GM19438 (cell line): ENCODE measurements around the gene KIN.
"Not testable (repeated sequence)": the region's sequence is repeated elsewhere in the genome, so short reads cannot be mapped to it uniquely, and the experiment has no call there.

Experiments
- ATAC-seq: cut with Tn5 transposase; IDR thresholded peaks from one replicate; pipeline ENCODE4 v1.9.1; 2021; ENCODE audit warnings: low read depth; ENCODE audit not compliant: unreplicated experiment

KIN gene

DNA sequence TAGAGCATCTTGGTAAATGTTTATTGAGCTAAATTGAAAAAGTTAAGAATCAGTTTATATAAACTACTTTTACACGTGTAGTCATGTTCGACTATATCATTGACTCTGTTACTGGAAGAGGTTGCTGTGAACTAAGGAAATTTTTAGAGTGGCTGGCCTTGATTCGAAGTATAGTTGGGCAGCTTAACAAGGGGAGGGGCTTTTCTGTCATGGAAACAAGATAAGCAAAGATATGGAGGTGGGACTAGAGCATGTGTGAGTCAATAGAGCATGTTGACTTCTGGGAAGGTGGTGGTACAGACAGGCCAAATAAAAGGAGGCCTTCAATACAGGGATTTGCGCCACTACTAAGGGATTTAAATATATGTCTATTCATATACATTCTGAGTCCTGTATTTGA lies 7.8 kb upstream of the KIN start:
- ATAC-seq, result no peak

DNA sequence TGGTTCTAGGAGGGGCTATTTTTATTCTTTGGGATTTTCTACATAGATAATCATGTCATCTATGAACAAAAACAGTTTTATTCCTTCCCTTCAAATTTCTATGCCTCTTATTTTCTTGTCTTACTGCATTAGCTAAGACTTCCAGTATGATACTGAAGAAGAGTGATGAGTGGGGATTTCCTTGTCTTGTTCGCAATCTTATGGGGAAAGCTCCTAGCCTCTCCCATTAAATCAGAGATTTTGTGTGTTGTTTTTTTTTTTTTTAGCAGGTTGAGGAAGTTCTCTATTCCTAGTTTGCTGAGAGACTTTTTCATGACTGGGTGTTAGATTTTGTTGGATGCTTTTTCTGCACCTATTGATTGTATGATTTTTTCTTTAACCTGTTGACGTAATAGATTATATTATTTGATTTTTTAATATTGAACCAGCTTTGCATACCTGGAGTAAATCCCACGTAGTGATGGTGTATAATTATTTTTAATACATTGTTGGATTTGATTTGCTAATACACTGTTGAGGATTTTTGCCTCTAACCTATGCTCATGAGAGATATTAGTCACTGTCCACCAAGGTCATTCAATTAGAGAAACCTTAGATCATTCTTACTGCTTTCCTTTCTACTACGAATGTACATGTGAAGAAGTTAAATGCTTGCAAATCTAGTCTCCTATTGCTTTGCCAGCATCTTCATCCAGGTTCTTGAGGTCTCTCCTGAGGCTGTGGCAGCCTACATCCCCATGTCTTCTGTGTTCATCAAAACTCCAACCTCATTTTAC lies 6.6 kb upstream of the KIN start:
- no peak for ATAC-seq

DNA sequence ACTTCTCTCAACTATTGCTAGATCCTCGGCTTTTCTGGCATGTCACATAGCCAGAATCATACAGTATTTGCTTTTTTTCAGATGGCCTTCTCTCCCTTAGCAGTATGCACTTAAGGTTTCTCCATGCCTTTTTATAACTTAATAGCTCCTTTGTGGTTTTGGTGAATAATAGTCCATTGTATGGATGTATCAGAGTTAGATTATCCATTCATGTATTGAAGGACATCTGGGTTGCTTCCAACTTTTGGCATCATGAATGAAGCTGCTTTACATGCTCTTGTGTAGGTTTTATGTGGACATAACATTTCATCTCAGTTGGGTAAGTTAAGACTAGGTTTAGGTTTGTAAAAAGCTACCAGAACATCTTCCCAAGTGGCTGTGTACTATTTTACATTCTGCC lies 4.7 kb upstream of the KIN start:
- no peak for ATAC-seq

DNA sequence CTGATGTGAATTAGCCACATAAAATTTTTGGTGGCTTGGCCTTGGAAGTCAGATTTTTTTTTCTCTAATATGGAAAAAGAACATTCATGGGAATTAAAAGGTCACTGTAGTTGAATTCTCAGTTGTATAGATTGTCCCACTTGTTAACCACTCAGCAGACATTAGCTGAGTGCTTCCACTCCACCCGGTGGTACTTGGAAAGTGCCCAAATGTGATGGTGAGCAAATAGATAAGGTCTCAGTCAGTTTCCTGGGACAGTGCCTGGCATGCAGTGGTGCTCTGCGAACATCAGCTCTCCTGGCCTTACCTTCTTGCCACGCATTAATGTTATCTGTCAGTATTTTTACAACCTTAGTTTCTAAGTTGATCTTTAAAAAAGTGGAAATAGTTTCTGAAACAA lies 1.6 kb upstream of the KIN start:
- ATAC-seq, result no peak

DNA sequence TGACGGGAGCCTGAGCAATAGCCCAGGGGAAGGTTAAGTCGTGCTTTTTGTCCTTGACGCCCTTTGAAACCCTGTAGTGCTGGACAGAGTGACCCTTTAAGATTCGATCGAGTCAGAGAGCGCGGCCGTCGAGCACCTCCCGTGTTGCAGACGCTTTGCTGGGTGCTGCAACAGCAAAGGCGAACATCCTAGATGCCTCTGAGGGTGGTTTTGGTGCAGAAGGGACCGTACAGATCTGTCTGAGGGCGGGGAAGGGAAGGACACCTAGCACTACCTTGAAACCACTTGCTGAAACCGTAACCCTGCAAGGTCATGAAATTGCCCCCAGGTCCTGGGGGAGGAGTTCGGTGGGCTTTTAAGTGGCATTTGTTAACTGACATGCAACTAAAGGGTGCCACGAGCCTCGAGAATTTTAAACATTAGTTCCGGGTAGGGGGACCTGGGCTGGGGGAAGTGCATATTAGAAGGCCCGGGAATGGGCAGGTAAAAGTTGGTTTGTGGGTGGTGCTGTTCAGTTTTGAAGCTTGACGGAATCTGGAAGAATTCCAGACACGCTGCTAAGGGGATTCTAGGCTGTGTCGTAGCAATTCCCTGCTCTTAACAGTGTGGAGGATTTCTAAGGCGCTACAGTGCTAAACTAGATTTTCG lies 970 bp upstream of the KIN start:
- ATAC-seq, result peak; percentile 16

DNA sequence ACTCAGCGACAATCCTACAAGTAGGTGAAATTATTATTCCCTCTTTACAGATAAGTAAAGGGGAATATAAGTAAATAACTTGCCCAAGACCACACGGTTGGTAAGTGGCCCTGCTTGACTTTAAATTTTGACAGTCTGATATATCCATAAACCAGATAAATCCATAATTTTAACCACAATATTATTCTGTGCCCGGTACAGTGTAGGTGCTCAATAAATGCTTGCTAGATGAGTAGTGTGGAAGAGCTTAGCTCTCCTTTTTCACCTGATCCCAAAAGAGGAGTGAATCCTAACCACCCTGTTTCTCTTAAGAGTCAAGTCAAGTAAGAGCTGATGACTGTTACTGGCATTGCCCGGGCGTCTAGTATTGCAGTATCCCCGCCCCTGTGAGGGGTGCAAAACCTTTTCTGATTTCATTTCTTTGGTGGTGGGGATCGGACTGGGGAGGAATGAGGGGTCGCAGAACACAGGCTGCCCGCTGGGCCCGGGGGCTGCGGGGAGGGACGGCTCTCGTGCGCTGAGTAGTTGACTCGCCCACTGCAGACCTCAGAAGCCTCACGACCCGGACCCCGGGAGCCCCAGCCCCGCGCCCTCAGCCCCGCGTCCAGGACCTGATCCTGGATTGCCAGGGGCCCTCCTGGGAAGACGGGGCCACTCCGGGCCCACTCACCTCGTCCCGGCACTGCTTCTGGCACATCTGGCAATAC lies 490 bp downstream of the KIN start:
- peak; percentile 10 for ATAC-seq

DNA sequence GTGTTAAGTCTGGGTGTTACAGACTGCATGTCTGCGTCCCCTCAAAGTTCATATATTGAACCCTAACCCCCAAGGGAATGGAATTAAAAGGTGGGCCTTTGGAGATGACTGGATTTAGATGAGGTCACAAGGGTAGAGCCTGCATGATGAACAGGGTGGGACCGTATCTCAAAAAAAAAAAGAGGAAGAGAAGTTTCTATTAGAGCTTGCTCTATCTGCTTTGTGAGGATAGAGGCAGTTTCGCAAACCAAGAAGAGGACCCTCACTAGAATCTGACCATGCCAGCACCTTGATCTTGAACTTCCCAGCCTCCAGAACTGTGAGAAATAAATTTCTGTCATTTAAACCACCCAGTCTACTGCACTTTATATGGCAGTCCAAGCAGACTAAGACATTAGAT lies 1.4 kb downstream of the KIN start:
- no peak for ATAC-seq

DNA sequence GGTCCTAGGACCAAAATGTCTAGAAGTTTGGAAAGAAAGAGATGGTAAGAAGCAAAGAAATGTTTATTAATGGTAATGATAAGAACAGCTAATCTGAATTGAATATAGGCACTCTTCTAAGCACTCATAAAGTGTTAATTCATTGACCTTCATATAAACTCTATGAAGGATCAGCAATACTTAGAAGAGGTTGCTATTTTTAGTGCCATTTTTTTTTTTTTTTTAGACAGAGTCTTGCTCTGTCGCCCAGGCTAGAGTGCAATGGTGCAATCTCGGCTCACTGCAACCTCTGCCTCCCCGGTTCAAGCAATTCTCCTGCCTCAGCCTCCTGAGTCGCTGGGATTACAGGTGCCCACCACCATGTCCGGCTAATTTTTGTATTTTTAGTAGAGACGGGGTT lies 5.6 kb downstream of the KIN start:
- ATAC-seq, result not testable (repeated sequence)

DNA sequence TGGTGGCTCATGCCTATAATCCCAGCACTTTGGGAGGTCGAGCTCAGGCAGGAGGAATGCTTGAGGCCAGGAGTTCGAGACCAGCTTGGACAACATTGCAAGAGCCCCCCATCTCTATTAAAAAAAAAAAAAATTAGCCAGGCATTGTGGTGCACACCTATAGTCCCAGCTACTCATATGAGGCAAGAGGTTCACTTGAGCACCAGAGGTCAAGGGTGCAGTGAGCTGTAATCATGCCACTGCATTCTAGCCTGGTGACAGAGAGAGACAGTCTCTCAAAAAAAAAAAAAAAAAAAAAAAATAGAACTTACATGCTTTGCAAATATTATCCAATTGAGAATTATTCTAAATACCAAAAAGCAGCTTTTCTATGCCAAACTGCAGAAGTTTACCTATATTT lies 11.0 kb downstream of the KIN start:
- no peak for ATAC-seq

DNA sequence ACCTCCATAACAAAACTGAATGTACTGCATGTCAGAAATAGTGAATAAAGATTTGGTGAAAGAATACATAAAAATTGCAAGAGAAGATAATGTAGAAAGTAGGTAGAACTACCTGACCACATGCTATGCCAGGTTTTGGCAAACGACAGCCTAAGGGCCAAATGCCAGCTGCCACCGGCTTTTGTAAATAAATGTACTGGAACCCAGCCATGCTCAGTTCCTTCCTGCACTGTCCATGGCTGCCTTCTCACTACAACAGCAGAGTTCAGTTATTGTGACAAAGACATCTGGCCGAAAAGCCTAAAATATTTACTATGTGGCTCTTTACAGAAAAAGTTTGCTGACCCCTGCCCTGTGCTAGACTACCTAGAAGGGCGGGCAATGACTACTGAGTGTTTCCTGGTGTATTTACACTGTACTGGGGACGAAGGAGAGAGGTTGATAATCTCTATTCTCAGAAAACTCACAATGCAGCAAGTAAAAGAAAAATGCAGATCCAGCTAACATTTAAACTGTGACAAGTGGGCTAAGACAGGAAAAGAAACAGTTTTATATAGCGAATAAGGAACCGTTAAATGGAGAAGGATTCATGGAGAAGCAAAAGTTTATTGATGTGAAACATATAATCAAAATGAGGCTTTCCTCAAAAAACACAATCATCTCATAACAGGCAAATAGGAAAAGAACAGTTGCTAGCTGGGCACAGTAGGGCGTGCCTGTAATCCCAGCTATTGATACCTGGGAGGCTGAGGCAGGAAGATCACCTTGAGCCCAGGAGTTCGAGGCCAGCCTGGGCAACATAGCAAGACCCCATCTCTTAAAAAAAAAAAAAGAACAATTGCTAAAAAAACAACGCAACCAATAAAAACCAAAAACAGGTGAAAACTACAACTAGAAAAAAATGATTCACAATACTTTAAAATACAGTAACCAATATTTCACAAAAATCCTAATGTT lies 13.7 kb downstream of the KIN start:
- ATAC-seq, result no peak

DNA sequence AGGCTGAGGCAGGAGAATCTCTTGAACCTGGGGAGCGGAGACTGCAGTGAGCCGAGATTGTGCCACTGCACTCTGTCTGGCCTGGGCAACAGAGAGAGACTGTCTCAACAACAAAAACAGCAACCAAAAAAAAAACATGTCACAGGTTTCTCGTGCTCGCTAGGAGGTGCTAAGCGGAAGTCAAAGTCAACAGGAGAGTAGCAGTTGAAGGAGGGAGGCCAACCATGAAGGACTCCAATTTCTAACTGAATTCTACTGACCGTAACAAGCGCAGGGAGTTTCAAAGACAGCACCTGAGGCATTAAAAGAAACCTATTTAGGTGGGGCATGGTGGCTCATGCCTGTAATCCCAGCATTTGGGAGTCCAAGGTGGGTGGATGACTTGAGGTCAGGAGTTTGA lies 19.4 kb downstream of the KIN start:
- ATAC-seq, result no peak

DNA sequence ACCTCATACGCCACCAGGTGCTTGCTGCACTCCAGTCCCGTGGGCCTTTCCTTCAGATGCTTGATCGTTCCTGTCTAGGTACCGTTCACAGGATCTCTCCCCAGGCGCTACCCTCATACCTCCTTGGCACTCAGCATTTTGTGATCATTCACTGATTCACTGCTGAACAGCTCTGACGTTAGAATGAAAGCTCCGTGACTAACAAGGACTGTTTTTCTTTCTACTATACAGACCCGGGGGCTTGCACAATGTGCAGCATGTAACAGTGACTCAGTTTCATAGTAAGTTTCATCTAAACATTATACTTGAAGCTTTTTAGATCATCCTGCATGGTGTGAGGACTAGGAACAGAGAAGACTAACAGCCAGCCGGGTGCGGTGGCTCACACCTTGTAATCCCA lies 20.6 kb downstream of the KIN start:
- ATAC-seq, result no peak

DNA sequence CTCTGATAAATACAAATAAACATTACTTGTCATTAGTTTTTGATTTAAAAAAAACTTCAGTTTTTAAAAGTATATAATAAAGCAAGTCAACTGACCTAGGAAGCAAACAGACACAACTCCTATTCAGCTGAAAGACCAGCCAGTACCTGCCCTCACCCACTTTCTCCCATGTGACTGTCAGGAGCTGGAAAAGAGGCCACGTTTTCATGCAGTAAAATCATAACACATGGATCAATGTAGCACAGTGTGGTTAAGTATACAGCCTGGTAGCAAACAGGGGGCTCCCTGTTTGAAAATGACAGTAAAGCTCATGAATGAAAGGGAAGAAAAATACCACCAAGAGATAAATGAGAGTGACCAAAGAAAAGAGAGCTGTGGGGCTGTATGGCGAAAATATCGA lies 21.6 kb downstream of the KIN start:
- ATAC-seq, result no peak

DNA sequence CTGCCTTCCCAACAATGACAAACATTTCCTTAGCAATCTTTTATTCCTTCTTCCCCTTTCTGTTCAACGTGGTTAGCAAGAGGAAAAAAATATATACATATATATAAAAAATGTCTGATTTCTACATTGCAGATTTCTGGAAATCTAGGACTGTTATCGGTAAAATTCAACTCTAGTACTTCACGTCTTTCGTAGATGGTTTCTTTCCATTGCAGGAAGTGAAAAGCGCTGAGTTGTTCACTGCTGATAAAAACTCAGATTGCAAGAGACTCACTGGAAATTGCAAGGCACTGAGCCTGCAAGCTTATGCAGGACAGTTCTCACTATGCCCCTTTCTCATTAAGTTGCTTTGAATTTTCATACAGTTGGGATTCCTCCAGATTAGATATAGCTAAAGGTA lies 23.9 kb downstream of the KIN start:
- ATAC-seq, result no peak

DNA sequence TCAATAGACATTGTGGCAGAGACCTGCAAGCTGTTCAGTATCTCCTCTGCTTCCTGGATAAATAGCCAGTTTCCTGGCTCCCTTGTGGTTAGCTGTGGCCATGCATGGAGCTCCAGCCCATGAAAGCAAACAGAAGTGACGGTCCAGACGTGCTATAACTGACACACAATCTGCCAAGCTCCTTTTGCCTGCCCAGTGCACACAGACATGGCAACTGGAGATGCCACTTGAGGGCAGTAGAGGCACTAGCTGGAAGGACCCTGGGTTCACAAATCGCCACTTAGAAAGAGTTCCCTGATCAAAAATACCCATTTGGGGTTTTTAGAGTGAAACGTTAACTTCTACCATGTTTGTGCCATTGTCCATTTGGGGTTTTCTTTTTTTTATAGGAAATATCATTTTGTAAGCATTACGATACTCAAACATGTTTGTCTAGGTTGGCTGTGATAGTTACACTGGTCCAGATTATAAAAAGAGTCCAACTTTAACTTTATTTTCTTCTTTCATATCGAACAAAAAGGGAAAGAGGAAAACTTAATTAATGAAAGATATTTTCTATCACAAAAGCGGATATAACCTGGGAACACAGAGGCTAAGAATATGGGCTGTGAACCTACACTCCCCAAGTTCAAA lies 31.3 kb downstream of the KIN start:
- ATAC-seq, result no peak

DNA sequence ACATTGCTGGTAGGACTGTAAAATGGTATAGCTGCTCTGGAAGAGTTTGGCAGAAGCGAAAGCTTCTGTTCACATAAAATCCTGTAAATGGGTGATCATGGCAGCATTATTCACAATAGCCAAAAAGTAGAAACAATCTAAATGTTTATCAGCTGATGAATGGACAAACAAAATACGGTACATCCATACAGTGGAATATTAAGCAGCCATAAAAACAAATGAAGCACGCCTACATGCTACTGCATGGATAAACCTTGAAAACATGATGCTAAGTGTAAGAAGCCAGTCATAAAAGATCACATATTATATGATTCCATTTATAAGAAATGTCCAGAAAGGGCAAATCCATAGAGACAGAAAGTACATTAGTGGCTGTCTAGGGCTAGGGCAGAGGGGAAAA lies 32.7 kb downstream of the KIN start:
- no peak for ATAC-seq

DNA sequence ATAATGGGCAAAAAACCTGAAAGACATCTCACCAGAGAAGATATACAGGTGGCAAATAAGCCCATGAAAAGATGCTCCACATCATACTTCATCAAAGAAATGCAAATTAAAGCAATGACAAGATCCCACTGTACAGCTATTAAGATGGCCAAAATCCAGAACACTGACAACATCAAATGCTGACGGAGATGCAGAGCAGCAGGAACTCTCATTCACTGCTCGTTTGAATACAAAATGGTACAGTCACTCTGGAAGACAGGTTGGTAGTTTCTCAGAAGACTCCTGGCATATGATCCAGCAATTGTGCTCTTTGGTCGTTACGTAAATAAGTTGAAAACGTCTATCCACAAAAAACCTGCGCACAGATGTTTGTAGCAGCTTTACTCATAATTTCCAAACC lies 35.5 kb downstream of the KIN start:
- no peak for ATAC-seq

DNA sequence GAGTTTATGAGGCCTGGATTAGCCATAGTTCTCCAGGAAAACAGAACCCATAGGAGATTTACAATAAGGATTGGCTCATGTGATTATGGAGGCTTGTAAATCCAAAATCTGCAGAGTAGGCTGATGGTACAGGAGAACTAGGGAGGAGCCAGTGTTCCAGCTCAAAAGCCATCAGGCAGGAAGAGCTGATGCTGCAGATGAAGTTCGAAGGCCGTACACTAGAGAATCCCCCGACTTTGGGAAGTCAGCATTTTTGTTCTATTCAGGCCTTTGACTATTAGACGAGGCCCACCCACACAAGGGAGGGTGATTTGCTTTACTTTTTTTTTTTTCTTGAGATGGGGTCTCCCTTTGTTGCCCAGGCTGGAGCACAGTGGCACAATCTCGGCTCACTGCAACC lies 37.6 kb downstream of the KIN start:
- no peak for ATAC-seq

DNA sequence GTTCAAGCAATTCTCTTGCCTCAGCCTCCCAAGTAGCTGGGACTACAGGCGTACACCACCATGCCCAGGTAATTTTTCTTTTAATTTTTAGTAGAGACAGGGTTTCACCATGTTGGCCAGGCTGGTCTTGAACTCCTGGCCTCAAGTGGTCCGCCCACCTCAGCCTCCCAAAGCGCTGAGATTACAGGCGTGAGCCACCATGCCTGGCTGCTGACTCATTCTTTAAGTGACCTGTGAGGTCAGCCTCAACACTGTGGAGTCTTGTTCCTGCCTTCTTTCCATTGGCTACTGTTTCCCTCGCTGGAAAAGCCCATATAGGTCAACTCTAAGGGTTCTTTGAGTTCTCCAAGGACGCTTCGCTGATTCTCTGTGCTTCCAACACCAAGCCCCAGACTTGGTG lies 39.2 kb downstream of the KIN start:
- not testable (repeated sequence) for ATAC-seq

DNA sequence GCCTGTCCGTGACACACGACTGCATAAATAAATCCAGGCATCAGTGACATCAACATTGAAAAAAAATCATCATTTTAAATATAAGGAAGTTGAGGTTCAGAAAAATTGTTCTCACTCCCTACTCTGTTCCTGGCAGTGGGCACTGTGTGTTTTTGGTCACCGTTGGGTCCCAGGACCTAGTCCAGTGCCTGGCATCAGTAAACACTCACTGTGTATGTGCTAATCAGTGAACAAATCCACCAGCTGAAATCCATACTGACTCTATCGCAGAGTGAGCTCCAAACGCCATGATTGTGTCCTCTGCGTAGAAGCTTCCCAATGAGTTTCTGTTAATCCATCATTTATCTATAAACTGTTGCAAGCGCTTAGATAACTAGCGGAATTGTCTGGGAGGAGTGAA lies 43.5 kb downstream of the KIN start:
- ATAC-seq, result no peak
